Stimulated activated CD8-positive, alpha-beta memory T cell treated with anti-CD3 and anti-CD28 coated beads, Interleukin-2, amount 100 ng/mL, for 48 hours (primary cell): ENCODE measurements around the gene ZNF598.
A peak's percentile ranks its signal among the peaks of the same experiment; 100 is the strongest.
"Not testable (repeated sequence)": the region's sequence is repeated elsewhere in the genome, so short reads cannot be mapped to it uniquely, and the experiment has no call there.

Source experiments
- DNase-seq, 2 donors: peaks; one replicate each; pipeline ENCODE4 v3.0.0-alpha.2; 2020; ENCODE audit warnings: low read depth in 2 of 2

The ZNF598 gene

GRCh38 chr16:2028620-2029220, 19.1 kb upstream of the ZNF598 start:
- DNase-seq = no peak

GRCh38 chr16:2028146-2028545, 18.5 kb upstream of the ZNF598 start:
- no peak for DNase-seq

DNA sequence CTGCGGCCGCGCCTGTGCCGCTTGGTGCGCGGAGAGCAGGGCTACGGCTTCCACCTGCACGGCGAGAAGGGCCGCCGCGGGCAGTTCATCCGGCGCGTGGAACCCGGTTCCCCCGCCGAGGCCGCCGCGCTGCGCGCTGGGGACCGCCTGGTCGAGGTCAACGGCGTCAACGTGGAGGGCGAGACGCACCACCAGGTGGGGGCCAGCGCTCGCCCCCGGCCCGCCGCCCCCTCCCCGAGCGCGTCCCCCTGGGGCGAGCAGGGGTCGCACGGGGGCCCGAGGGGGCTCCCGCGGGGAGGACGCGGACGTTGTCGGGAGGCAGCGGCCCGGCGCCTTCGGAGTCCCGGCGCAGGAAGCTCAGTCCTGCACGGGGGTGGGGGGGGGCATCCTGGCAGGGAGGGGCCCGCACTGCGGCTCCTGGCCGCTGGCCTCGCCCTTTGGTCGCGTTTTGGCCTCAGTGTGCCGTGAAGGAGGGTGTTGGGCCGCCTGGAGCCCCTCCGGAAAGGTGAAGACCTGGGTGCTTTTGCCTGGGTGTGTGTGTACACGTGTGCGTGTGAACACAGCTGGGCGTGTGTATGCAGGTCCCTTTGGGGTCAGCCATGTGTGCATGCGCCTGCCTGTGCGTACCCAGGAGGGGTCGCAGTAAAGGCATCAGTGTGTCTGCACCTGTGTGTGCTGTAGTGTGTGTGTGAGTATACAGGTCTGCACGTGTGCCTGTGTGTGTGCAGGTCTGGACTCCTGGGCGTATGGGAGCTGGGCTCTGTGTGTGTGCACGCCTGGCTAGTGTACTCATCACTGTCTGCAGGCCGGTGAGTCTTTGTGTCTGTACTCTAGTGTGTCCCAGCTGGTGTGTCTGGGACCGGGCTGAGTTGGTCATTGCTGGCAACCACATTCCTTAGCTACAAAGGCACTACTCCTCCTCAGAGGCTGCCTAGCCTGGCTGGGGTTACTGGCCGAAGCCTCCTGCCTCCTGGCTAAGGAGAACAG, 17.7 kb upstream of the ZNF598 start:
- DNase-seq = no peak

DNA sequence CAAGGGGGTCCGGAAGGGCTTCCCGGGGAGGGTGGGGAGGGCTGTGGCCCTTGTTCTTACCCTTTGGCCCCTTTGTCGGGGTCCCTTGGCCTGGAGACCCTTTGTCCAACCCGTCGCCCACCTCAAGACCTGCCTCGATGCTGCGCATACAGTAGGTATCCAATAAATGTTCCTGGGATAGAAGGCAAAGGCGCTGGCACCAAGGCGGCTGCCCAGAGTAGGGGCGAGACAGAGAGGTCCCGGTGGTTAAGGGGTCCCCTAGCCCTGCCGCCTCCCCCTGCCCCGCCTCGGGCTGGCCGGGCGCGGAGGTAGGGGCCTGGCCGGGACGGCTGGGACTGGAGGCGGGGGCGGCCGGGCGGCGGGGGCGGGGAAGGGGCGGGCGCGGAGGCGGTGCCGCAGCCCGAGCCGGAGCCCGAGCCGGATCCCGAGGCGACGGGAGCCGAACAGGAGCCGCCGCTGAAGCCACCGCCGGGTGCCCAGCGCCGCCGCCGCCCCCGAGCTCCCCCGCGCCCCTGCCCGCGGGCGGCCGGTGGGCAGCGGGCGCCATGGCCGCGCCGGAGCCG, 16.9 kb upstream of the ZNF598 start, which contains the start of gene NHERF2:
TSS of gene NHERF2 (plus strand) at position 442 of the 563 bp plus-strand sequence. CDS start at position 546, 104 bp downstream.
- DNase-seq = no peak

- no peak for DNase-seq
Measured at GRCh38 chr16:2025878-2026460, 16.3 kb upstream of the ZNF598 start.

DNA sequence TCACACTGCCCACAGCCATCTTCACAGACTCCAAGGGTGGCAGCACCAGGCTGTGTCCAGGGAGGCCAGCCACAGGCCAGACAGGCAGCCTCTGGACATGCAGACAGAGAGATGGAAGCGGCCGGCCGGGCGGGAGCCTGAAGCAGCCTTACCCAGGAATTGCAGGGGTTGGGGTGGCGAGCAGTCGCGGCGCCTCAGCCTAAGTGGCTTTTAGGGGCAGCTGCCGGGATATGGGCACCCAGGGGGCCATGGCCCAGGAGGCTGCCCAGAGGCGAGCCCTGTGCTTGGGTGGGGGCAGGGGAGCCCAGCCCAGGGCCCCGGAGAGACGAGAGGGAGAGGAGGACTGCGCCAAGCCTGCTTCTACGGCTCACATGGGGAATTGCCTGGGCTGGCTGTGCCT, 15.6 kb upstream of the ZNF598 start:
- no peak for DNase-seq

DNA sequence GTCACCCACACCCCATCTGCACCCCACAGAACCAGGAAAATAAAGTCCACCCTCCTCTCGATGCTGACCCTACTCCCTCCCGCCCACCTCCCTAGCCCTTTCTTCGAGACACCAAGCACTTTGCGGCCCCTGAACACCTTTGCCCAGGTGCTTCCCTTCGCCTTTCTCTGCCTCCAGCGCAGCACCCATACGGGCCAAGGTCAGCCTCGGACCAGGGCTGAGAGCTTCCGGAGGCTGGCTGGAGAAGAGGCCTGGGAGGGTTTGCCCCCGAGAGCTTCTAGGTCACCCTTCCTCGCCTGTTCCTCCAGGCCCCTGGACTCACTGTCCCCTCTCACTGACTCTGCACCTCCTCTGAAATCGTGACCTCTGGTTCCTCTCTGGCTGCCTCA, 14.4 kb upstream of the ZNF598 start:
- no peak for DNase-seq

DNA sequence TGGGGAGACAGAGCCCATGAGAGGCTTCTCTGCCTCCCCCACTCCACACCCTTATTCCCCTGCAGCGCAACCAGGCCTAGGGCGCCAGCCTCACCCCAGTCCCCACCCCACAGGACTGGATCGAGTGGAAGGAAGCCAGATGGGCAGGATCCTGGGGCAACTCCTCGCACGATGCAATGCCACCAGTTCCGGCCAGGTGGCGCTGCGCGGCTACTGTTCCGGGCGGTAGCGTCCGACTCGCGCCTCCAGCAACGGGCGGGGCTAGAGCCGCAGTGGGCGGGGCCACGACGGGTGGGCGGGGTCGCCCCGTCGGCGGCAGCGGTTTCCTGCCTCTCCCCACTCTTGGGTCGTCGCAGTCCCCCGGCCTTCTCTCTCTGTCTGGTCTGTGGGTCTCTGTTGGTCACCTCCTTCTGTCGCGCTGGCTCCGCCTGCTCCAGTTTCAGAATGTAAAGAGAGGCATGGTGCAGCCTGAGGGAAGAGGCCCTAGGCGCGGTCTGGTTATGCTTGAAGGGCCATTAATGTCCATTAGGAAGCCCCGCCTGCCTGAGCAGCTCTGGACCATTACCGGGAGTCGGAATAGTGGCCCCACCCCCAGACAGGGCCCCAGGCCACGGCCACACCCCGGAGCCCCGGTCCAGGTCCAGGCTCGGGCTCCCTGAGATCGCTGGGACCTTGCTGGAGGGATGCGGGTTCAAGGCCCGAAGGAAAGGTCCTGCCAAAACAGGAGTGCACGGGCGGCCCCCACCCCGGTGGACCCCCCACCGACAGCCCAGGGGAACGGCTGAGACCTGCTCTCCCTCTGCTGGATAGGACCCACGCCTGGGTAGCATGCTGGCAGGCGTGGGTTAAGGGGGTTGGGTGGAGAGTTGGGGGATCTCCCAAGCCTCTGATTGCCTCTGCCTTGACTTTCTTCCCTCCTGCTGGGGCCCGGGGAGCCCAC, 13.7 kb upstream of the ZNF598 start:
- peak; percentile 92 to 95 for DNase-seq

DNA sequence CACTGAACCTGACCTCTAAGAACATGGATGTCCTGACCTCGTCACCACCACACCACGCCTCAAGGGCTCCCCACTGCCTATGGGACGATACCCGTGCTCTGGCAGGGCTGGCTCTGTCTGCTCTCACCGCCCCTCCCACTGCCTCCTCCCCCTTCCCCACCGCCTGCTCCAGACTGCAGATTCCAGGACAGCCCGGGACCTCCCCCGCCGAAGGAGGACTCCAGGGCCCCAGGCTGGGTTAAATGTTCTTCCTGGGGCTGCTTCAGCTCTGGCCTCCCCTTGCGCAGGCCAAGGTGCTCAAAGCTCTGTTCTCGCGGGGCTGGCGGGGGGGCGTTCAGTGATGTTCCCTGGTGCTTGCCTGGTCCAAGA, 13.1 kb upstream of the ZNF598 start:
- no peak for DNase-seq

DNA sequence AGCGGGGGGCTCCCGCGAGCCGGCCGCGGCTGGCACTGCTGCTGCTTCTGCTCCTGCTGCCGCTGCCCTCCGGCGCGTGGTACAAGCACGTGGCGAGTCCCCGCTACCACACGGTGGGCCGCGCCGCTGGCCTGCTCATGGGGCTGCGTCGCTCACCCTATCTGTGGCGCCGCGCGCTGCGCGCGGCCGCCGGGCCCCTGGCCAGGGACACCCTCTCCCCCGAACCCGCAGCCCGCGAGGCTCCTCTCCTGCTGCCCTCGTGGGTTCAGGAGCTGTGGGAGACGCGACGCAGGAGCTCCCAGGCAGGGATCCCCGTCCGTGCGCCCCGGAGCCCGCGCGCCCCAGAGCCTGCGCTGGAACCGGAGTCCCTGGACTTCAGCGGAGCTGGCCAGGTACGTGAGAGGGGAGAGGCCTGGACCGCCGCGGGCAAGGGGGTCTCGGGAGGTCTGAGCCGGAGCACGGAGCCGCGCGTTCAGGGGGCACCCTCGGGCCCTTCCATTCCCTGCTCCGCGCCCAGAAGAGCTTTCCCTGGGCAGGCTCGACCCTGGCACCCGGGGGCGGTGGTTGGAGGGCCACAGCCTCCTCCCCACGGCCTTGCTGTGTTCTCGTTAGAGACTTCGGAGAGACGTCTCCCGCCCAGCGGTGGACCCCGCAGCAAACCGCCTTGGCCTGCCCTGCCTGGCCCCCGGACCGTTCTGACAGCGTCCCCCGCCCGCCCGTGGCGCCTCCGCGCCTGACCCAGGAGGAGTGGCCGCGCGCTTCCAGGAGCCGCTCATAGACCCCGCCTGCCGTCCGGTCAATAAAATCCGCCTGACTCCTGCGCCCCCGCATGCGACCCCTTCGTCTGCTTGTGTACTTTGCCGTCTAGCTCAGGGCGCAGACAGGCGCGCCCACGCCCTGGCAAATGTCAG, 10.6 kb upstream of the ZNF598 start:
- DNase-seq = no peak

GRCh38 chr16:2019518-2019920, 9.9 kb upstream of the ZNF598 start, which contains the start of gene NPW:
NPW (plus strand) TSS chr16:2019785.
- peak in 1 of 2 donors; percentile 33 for DNase-seq

GRCh38 chr16:2016407-2016922, 6.8 kb upstream of the ZNF598 start:
- DNase-seq = no peak

GRCh38 chr16:2015947-2016208, 6.3 kb upstream of the ZNF598 start:
- no peak for DNase-seq

DNA sequence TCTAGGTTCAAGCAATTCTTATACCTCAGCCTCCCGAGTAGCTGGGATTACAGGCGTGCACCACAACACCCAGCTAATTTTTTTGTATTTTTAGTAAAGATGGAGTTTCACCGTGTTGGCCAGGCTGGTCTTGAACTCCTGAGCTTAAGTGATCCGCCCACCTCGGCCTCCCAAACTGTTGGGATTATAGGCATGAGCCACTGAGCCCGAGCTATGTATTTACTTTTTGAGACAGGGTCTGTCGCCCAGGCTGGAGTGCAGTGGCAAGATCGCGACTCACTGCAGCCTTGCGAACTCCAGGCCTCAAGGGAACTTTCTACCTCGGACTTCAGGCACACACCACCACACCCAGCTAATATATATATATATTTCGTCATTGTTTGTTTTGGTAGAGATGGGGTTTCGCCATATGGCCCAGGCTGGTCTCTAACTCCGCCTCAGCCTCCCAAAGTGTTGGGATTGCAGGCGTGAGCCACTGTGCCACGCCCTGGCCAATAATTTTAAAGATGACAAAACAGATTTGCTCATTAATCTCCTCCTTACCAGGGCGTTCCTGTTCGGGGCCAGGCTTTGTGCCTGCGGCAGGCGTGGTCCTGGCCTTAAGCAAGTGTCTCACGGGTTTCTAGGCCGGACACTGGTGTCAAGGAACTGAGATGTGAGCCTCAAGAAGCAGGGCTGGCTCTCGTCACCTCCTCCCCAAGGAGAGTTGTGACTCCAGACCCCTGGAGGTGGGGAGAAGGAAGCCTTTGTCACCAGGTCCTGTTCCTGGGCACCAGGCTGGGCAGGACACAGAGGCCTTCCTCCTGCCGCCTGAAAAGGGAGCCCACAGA, 5.7 kb upstream of the ZNF598 start:
- DNase-seq = no peak

- DNase-seq = no peak
Measured at GRCh38 chr16:2013527-2013926, 3.9 kb upstream of the ZNF598 start.

- not testable (repeated sequence) for DNase-seq
Measured at GRCh38 chr16:2011726-2012125, 2.1 kb upstream of the ZNF598 start.

DNA sequence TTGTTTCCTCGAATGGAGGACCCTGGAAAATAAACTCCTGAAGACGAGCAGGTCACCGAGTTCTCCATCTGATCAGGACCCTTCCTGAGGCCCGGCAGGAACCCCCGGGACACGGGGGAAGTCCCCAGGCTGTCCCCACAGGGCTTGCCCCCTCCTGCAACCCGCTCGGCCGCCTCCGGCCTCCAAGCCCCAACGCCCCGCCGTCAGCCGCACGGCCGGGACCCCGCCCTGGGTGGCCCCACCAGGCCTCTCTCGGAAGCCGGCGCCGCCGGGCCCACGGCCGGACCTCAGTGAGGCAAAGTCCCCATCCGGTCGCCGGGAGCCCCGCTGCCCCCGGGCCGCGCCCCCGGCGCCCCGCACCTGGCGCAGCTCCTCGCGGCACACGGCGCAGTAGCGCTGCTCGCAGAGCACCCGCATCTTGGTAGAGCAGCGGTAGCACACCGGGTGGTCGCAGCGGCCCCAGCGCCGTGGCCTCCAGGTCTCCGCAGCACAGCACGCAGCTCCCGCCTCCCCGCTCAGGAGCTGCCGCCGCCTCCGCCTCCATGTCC, 383 bp downstream of the ZNF598 start:
- no peak for DNase-seq

DNA sequence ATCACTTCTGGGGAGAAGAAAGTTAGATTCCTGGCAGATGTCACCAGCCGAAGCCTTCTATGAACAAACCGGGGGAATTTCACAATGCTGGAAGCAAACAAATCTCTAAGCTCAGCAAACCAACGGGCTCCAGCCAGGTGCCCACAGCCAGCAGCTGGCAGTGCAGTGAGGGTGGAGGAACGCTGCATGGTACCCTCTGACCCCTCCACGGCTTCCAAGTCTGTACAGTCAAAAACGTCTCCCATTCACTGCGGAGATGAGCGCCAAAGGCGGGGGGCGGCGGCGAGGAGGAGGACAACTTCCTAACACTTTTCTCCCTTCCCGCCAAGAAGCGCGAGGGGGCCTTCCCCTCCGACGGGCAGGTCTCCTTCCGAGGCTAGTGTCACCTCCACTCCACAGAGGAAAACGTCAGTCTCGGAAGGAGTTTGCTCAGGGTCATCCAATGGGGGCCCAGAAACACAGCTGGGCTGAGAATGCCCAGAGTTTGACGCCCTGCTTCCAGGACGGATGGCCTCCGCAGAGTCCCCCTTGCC, 924 bp downstream of the ZNF598 start:
- DNase-seq = no peak
